NCI-H2107 treated with DMSO at 0.1 percent for 48 hours (cell line): ENCODE results near the gene RPS21.
"Not testable (repeated sequence)": the region's sequence is repeated elsewhere in the genome, so short reads cannot be mapped to it uniquely, and the experiment has no call there.

Experiments
- DNase-seq: peaks from one replicate; lab custom pipeline; 2025; ENCODE audit not compliant: unreplicated experiment; lab: John Stamatoyannopoulos, UW

RPS21 gene

GRCh38 chr20:62423326-62423706 is 36.4 kb downstream of the RPS21 start:
- no peak for DNase-seq

- DNase-seq, result no peak
Measured at GRCh38 chr20:62424249-62425107, 37.6 kb downstream of the RPS21 start.

GRCh38 chr20:62425281-62426058 is 38.6 kb downstream of the RPS21 start:
- no peak for DNase-seq

GRCh38 chr20:62426059-62426348 is 39.1 kb downstream of the RPS21 start:
- DNase-seq, result not testable (repeated sequence)

- DNase-seq, result peak; percentile 55
Measured at GRCh38 chr20:62426699-62427131, 39.8 kb downstream of the RPS21 start.

GRCh38 chr20:62427172-62428001 is 40.5 kb downstream of the RPS21 start, which contains the start of gene RBBP8NL:
RBBP8NL (minus strand) TSS chr20:62427539; CDS start chr20:62419647, 7,892 bp downstream.
- DNase-seq, result no peak

- no peak for DNase-seq
Measured at GRCh38 chr20:62428002-62428372, 41.1 kb downstream of the RPS21 start.

- no peak for DNase-seq
Measured at GRCh38 chr20:62428396-62429295, 41.7 kb downstream of the RPS21 start.

GRCh38 chr20:62429455-62430310 is 42.8 kb downstream of the RPS21 start:
- no peak for DNase-seq

GRCh38 chr20:62430311-62430853 is 43.5 kb downstream of the RPS21 start:
- DNase-seq, result no peak

GRCh38 chr20:62430866-62431447 is 44.1 kb downstream of the RPS21 start:
- DNase-seq, result no peak

GRCh38 chr20:62433658-62434497 is 47.0 kb downstream of the RPS21 start:
- DNase-seq, result no peak

GRCh38 chr20:62436692-62437091 is 49.8 kb downstream of the RPS21 start:
- no peak for DNase-seq

GRCh38 chr20:62437496-62437895 is 50.6 kb downstream of the RPS21 start:
- no peak for DNase-seq

- DNase-seq, result no peak
Measured at GRCh38 chr20:62437927-62438326, 51.0 kb downstream of the RPS21 start.
